Adrenal gland (tissue), 5 donors: Measurements from ENCODE around the gene SLC25A1.

Experiments used
- POLR2A ChIP-seq, 2 donors: fragments of 450-650 bp; IDR thresholded peaks; one replicate each; pipeline ENCODE4 v1.6.1; 2017; ENCODE audit warnings: antibody characterized with exemption in 2 of 2, mild to moderate bottlenecking in 2 of 2, moderate library complexity in 1 of 2
- TF ChIP-seq, protein P1 (sequence below), 6 experiments: fragments of 450-650 bp in 4 of 6; fragments of 200-600 bp in 2 of 6; sonication (generic) in 1 of 6; IDR thresholded peaks; 1 replicate in 5 of 6; 2 replicates in 1 of 6; pipeline versions ENCODE4 v1.5.1 to v1.8.0; 2016 to 2021; ENCODE audit warnings: antibody characterized with exemption in 6 of 6, mild to moderate bottlenecking in 2 of 6, moderate library complexity in 1 of 6
- donor health status: DM: no; HTN: no; CAD: no.

DNA sequence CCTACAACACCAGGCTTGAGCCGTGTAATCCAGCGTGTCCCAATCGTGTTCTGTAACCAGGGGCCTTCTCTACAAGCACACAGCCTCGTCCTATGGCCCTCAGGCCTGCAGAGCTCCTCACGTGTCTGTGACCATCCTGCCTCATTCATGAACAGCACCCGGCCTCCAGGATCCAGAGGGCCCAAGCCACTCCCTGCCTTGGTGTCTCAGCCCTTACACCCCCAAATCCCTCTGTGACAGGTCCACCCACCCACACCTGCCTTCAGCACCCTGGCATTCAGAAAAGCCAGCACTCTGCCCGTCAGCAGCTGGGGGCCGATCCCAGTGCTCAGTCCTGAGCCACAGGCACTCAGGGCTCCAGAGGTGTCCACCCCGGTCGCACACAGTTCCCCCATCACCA, 41.6 kb downstream of the SLC25A1 start:
- TF ChIP-seq, protein P1, sequence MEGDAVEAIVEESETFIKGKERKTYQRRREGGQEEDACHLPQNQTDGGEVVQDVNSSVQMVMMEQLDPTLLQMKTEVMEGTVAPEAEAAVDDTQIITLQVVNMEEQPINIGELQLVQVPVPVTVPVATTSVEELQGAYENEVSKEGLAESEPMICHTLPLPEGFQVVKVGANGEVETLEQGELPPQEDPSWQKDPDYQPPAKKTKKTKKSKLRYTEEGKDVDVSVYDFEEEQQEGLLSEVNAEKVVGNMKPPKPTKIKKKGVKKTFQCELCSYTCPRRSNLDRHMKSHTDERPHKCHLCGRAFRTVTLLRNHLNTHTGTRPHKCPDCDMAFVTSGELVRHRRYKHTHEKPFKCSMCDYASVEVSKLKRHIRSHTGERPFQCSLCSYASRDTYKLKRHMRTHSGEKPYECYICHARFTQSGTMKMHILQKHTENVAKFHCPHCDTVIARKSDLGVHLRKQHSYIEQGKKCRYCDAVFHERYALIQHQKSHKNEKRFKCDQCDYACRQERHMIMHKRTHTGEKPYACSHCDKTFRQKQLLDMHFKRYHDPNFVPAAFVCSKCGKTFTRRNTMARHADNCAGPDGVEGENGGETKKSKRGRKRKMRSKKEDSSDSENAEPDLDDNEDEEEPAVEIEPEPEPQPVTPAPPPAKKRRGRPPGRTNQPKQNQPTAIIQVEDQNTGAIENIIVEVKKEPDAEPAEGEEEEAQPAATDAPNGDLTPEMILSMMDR (IDR thresholded peaks at IDR 0.05): no peak
- no peak for TF ChIP-seq POLR2A (IDR thresholded peaks at IDR 0.05)
